Measurements from ENCODE around the gene B3GNT5.

B3GNT5 gene

DNA sequence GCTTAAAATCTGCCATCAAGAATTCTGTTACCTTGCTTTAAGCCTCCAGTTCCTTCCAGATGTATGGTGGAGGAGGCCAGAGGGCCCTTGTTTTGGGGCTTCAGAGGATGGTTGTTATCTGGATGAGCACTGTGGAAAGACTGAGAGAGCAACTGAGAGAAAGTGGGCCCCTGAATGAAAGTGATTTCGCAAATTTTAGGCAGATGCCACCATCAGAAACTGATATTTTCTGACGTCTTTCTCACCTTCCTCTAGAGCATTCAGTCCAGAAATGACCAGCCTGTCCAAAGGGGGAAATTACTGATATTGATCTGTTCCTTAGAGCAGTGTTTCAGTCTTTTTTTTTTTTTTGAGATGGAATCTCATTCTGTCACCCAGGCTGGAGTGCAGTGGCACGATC lies 13.4 kb downstream of the B3GNT5 start:
- no peak for DNase-seq (ENCODE audit: low read depth)

GRCh38 chr3:183267140-183267539 lies 14.1 kb downstream of the B3GNT5 start:
- DNase-seq (ENCODE audit: low read depth) = no peak

GRCh38 chr3:183268366-183268765 lies 15.3 kb downstream of the B3GNT5 start:
- no peak for DNase-seq (ENCODE audit: low read depth)

- DNase-seq (ENCODE audit: low read depth) = no peak
Observed at GRCh38 chr3:183269345-183269744, 16.3 kb downstream of the B3GNT5 start.

DNA sequence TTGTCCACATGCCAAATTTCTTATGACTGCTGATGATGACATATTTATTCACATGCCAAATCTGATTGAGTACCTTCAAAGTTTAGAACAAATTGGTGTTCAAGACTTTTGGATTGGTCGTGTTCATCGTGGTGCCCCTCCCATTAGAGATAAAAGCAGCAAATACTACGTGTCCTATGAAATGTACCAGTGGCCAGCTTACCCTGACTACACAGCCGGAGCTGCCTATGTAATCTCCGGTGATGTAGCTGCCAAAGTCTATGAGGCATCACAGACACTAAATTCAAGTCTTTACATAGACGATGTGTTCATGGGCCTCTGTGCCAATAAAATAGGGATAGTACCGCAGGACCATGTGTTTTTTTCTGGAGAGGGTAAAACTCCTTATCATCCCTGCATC lies 17.3 kb downstream of the B3GNT5 start:
- no peak for DNase-seq (ENCODE audit: low read depth)

DNA sequence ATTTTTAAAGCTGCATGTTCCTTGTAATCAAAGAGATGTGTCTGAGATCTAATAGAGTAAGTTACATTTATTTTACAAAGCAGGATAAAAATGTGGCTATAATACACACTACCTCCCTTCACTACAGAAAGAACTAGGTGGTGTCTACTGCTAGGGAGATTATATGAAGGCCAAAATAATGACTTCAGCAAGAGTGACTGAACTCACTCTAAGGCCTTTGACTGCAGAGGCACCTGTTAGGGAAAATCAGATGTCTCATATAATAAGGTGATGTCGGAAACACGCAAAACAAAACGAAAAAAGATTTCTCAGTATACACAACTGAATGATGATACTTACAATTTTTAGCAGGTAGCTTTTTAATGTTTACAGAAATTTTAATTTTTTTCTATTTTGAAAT lies 19.1 kb downstream of the B3GNT5 start:
- no peak for DNase-seq (ENCODE audit: low read depth)

DNA sequence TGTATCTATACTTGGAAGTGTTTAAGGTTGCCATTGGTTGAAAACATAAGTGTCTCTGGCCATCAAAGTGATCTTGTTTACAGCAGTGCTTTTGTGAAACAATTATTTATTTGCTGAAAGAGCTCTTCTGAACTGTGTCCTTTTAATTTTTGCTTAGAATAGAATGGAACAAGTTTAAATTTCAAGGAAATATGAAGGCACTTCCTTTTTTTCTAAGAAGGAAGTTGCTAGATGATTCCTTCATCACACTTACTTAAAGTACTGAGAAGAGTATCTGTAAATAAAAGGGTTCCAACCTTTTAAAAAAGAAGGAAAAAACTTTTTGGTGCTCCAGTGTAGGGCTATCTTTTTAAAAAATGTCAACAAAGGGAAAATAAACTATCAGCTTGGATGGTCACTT lies 19.7 kb downstream of the B3GNT5 start:
- DNase-seq (ENCODE audit: low read depth) = no peak

GRCh38 chr3:183274609-183275008 lies 21.6 kb downstream of the B3GNT5 start:
- DNase-seq (ENCODE audit: low read depth) = no peak

DNA sequence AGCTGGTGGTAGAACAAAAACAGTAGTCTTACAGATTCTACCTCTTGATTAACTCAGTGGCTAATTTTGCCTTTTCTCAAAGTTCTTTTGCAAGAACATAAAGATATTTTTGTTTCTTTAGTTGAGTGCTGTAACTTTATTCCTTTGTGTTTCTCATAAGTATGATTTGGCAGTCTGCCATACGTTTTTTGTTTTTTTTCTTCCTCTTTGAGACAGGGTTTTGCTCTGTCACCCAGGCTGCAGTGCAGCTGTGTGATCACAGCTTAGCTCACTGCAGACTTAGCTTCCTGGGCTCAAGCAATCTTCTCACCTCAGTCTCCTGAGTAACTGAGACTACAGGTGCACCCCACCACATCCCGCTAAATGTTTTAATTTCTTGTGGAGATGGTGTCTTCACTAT lies 22.4 kb downstream of the B3GNT5 start:
- DNase-seq (ENCODE audit: low read depth) = no peak

GRCh38 chr3:183275937-183276336 lies 22.9 kb downstream of the B3GNT5 start:
- no peak for DNase-seq (ENCODE audit: low read depth)

DNA sequence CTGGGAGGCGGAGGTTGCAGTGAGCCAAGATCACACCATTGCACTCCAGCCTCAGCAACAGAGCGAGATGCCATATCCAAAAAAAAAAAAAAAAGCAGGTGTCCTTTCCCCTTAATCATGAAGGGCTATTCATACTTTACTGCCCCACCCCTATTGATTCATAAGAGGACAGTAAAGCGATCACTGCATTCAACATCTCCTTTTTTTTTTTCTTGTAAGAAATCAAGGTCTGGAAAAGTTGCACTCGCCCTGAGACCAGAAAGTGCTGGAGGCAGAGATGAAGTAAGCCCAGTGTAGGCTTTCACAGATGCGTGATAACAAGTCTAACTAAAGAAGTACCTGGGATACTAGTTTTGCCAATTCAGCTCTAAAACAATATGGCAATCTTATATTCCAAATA lies 24.2 kb downstream of the B3GNT5 start:
- no peak for DNase-seq (ENCODE audit: low read depth)

GRCh38 chr3:183278479-183279088 lies 25.5 kb downstream of the B3GNT5 start:
- DNase-seq (ENCODE audit: low read depth) = no peak

- no peak for DNase-seq (ENCODE audit: low read depth)
Observed at GRCh38 chr3:183279371-183279770, 26.3 kb downstream of the B3GNT5 start.

DNA sequence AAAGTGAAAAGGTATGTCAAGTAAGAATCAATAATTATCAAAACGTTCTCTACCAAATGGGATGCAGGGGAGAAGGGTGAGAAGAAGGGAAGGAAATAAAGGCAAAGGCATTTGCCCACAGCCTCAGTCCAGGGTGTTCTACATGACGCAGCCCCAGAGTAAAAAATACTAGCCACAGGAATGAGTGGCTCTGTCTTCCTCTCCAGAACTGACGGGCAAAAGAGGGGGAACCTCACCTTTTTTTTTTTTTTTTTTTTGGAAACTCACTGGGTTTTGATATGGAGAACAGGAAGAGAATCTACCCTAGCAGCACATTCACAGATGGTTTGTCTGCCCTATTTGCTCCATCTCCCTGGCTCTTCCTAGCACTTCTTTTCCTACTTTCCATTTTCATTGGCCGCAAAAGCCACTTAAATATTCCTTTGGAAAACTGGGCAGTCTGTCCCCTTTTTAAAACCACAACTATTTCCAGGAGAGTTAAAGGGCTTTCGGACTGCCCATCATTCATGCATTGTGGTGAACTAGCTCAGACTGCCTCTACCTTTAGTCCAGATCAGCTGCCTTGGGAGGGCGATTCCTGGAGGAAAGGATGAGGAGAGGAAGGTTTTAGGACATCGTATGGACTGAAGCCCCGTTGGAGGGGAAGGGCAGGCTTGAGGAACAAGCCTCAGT lies 28.2 kb downstream of the B3GNT5 start:
- DNase-seq (ENCODE audit: low read depth) = no peak

DNA sequence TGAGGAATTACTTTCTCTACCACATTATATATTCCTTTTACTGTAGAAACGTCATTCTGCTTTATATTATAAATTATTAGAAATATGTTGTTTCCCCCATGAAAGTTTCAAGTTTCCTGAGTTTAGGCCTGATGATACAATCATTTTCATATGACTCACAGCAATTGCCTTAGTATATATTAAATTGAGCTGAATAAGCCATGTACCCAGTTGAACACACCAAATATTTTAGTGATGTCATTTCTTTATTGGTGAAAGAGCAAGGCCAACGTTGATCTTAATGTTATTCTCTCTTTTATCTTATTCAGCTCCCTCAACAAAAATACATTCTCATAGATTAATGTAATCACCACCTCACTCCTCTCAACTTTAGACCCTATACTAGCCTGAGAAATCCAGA lies 30.8 kb downstream of the B3GNT5 start:
- DNase-seq (ENCODE audit: low read depth) = no peak

GRCh38 chr3:183284570-183284969 lies 31.5 kb downstream of the B3GNT5 start:
- no peak for DNase-seq (ENCODE audit: low read depth)

DNA sequence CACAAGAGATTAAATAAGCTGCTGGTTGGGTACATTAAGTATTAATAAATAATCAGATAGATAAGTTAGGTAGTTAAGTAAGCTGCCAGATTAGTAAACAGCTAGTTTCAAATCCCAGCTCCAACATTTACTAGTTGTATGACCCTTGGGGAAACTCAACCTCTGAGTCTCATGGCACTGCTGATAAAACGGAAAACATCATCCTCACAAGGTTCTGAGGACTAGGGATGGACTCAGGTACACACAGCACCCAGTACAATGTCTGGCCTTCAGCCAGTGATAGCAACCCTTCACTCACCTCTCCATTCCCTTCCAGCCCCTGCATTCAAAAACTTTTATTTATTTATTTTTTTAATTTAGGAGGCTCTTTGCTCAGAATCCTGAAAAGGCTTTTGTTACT lies 32.3 kb downstream of the B3GNT5 start:
- DNase-seq (ENCODE audit: low read depth) = no peak

GRCh38 chr3:183285828-183286457 lies 32.9 kb downstream of the B3GNT5 start:
- peak; percentile 86 for DNase-seq (ENCODE audit: low read depth)

DNA sequence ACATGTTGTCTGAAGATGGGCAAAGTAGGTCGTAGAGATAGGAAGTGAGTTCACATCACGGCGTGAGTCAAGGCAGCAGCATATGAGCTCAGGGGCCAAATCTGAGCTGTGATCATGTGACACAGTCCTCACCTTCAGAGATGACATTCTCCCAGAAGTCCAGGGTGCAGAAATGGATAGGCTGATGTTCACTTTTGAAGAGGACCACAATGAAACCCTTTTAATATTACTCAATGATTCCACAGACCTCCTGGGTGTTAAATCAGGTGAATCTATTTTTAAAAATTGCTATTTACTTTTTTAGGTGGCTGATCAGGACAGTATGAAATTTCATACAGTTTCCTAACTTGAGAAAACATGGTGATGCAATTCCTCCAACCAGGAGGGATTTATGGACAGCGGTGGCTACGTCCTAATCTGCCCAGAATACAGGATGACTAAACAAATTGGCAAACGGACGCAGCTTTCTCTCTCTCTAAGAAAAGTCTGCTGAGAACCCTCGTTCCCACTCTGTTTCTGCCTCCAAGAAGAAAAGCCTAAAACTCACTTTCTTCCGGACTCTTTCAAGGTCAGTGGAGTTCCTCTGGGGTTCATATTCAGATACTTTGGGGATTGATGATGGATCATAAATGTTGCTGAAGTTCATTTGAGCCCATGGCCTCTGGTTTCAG lies 34.4 kb downstream of the B3GNT5 start:
- no peak for DNase-seq (ENCODE audit: low read depth)

DNA sequence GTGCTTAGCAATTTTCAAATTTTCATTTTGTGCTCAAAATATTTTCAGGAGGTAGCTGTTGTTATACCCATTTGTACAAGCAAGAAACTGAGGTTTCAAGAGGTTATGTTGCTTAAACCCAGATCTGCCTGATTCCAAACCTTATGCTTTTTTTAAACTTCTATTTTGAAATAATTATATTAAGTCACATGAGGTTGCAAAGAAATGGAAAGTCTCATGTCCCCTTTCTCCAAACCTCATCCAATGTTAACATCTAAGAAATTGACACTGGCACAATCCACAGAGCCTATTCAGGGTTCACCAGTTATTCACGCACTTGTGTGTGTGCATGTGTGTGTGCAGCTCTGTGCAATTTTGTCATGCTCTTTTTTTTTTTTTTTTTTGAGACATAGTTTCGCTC lies 35.1 kb downstream of the B3GNT5 start:
- no peak for DNase-seq (ENCODE audit: low read depth)

DNA sequence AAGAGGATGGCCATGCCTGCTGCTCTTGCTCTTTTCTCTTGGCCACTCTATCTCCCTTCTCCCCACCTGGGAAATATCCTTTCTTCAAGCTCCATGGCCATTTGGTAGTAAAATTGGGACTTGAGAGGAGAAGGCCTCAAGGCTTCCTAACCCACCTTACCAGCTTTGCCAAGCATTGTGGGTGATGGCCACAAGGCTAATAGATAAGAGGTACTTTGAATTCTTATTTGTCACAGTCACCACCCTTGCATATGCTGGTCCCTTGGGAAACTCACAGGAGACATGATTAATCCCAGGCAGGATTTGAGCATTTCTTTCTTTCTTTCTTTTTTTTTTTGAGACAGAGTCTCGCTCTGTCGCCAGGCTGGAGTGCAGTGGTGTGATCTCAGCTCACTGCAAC lies 37.2 kb downstream of the B3GNT5 start:
- DNase-seq (ENCODE audit: low read depth) = no peak

DNA sequence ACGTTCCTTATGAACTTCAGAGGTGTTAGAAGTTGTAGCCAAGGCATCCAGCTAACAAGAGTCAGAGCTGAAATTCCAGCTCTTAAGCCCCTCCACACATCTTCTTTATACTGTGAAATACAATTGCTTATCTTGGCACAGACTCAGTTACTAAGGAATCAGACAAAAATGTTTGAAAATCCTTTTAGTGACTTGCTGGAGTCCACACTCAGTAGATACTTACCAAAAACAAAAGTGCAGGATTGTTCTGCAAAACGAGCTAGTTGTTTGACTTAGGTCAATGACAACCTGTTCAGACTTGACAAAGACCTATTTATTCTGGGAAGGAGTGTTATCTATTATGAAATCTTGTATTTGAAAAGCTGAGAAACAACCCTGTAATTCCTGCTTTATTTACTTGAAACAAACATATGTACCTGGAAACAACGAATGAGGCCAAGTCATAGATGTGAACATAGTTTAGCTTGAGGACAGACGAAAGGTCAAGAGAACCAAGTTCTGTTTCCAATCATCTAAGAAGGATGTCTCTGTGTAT lies 38.5 kb downstream of the B3GNT5 start:
- no peak for DNase-seq (ENCODE audit: low read depth)

DNA sequence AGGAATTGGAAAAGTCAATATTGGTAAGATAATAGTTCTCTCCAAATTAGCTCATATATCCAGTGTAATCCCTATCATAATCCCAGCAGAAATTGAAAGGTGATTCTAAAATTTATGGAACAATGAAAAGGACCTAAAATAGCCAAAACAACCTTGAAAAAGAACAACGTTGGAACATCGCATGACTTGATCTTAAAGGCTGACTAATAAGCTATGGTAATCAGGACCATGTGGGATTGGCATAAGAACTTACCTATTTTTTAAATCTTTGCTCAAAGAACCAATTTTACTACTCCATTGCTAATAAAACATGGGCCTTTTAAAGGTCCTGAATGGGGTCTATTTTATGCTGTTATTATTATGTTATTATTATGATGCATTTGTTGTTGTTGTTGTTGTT lies 40.9 kb downstream of the B3GNT5 start:
- DNase-seq (ENCODE audit: low read depth) = no peak
